NCI-H82 (cell line): ENCODE data around the gene EXOC3L4.
"Not testable (repeated sequence)": the region's sequence is repeated elsewhere in the genome, so short reads cannot be mapped to it uniquely, and the experiment has no call there.

Experiments used
- DNase-seq: peaks from one replicate; lab custom pipeline; 2025; lab: John Stamatoyannopoulos, UW

Gene EXOC3L4

DNA sequence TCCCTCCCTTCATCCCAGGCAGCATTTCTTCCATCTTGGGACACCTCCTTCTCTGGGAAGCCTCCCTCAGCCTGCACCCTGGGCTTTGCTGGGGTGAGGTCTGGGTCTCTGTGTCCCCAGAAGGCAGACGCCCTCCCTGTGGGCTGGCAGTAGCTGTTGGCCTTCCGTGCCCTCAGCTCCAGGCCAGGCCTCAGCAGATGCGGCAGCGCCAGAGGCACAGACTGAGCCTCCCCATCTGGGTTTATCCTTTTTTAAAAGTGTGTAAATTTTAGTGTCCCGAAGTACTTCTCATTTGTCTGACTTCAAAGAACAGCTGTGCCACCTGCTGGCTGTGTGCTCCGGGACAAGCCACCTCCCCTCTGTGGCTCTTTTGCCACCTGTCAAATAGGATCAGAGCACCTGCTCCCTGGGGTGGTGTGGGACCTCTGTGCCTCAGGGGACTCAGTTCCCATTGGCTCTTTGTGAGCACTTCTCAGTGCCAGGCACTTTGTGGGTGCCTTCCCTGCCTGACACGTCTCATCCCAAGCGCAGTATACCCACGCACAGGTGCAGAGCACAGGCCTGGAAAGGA lies 11.1 kb downstream of the EXOC3L4 start:
- peak; percentile 63 for DNase-seq

DNA sequence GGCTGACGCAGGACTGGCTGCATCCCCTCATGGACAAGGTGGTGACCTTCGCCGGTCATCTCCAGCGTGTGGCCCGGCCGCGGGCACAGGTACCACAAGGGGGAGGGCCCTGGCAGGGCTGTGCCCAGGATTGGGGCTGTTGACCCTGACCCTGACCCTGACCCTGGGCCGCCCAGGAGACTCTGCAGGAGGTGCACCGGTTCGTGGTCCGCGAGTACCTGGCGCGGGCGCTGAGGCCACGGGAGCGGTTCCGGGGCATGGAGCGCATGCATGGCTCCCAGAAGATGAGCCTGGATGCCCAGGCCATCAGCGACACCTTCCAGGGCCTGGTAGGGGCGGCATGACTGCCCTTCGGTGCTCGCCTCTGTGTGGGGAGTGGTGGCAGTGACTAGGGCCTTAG lies 12.9 kb downstream of the EXOC3L4 start:
- DNase-seq: no peak

DNA sequence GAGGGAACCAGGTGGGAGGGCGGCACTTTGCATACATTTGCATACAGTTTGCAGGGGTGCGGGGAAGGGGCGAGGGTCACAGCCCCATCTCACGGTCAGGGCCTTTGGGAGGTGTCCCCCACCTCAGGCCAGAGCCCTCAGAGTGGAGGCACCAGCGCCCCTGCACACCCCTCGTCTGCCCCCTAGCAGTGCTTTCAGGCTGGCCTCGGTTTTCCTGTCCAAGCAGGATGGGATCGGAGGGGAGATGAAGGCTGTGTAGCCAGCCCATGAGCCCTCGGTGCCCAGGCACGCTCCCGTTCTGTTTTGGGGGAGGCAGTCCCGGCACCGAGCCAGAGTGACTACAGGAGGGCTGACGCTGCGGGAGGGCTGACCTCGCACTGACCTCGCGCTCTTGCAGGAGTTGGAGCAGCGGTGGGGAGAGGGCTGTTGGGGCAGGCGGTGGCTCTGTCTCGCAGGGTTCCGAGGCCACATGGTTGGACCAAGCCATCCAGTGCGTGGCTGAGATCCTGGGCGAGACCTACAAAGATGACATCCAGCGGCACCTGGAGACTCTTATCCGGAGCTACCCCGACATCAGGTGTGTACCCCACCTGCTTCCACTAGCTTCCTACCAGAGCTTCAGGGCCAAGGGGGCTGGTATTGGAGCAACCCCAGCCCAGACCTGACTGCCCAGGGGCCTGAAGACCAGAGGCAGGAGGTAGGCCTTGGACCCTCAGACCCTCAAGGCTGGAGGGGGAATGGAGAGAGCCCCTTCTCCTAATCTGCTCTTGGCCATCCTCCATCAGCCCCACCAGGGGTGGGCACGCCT lies 13.6 kb downstream of the EXOC3L4 start:
- no peak for DNase-seq

DNA sequence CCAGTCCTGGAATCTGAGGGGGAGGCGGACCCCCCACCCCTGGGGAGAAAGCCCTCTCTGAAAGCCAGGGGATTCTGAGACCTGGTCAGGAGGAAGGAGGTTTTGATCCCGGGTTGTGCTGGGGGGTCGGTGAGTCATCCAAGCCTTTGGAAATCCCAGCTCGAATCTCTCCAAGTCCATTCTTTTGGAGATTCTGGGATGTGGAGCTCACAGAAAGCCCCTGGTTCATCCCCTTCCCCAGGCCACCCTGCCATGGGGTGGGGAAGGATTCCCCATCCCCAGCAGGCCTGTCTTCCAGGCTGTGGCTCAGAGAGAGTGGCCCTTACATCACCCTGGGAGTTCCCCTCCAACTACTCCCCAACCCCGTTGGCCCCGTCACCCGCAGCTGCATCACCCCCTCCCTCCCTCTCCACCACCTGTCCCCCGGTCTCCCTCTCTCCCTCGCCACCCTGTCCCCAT lies 14.3 kb downstream of the EXOC3L4 start:
- DNase-seq: peak; percentile 55

DNA sequence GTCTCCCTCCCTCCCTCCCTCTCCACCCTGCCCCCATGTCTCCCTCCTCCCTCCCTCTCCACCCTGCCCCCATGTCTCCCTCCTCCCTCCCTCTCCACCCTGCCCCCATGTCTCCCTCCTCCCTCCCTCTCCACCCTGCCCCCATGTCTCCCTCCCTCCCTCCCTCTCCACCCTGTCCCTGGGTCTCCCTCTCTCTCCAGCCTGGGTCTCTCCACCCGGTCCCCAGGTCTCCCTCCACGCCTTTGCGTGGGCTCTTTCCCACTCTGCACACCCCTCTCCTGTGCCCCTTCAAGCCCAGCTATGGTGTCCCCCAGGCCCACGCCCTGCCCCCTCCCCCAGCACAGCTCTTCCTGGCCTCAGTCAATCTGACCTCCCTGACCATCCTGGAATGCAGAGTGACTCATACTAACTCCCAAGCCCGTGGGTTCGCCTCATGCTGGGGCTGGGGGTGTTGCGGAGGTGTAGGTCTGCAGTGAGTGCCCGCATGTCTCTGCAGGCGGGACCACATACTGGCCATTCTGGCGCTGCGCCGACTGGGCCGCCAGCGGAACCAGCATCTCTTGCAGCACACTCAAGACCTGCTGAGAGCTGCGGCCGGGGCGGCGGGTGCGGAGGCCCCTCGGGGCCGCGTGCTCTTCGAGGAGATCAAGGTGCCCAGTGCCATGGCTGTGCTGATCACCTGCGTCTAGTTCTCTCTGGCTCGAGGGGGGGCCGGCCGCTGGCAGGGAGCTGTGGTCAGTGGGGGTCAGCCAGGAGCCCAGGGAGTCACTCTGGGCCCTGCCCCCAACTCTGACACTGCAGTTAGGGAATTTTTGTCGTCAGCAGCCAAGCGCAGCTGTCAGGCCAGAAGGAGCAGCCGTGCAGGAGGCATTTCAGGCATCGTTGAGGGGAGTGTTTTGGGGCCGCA lies 15.3 kb downstream of the EXOC3L4 start:
- peak; percentile 32 for DNase-seq

DNA sequence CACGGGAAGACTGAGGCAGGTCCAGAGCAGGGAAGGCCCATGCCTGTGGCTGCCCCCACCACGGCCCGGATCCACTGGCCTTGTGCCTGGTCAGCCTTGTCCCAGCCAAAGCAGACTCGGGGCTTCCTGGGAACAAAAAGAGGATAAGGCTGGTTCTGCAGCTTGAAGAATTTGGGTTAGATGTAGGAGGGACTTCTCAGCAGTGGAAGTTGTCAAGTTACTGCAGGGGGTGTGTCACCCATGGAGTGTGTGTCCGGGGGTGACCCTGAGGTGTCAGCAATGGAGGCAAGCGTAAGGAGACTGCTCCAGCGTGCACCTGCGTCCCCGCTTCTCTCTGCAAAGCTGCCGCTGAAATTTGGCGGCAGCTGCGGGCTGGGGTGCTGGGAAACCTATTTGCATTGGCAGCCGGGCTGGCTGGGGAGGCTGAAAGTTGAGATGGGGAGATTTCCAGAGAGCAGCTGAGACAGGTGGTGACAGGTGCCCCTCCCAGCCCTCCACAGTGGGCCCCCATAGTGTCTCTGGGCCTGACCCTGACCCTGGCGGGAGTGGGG lies 16.2 kb downstream of the EXOC3L4 start:
- no peak for DNase-seq

DNA sequence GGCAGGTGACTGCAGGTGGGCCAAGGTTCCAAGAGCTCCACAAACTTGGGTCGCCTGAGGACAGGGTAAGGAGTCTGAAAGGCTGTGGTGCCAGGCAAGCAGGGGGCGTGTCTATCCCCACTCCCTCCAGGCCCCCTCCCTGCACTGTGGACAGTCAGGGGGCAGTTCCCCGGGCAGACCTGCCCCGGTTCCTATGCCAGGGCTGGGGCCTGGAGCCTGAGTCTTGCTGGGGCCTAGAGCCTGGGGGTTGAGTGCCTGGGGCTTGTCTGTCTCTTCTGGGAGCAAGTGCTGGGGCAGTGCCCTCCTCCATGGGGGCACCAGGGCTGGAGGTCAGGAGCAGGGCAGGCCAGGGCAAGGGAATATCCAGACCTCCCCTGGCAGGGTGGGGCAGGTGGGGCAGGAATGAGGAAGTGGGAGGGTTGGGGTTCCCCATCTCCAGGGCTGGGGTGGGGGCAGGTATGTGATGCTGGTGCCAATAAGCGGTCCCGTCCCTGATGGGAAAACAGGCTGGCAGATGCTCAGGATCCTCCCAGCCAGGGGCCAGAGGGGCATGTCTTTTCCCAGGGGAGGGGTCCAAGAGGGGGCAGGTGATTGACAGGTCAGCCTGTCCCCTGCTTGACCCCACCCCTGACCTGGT lies 16.8 kb downstream of the EXOC3L4 start:
- no peak for DNase-seq

DNA sequence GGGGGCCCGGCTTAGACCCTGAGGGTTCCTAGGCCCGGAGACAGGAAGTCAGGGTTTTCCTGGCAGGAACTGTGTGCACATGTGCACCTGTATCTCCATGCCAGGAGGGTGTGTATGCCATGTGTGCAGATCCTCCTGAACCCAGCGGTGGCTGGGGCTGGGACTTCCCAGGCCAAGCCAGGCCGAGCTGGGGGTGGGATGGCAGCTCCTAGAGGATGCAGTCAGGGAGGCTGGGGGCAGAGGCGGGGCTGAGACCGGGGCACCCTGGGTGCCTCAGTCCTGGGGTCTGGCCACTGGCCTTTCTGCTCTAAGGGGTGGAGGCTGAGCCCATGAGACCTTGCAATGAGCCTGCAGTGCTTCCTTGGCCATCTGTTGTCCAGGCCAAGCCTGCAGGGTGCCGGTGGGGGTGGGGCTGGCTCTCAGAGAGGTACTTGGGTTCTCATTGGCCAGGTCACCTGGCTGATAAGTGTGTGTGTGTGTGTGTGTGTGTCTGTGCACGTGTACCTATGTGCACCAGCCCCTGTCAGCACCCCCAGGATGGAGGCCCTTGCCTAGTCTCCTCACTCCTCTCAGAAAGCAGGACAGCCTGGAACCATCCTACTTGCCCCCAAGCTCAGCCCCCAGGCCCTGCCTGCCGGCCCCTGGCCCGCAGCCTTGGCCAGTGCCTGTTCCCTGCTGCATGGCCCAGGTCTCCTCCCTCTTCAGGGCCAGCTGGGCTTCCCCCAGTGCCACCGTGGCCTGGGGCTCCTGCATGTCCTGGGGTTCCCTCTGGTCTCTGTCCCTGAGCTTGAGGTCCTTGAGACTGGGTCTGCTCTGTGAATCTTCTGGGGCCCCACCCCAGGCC lies 18.1 kb downstream of the EXOC3L4 start:
- DNase-seq: peak; percentile 65

DNA sequence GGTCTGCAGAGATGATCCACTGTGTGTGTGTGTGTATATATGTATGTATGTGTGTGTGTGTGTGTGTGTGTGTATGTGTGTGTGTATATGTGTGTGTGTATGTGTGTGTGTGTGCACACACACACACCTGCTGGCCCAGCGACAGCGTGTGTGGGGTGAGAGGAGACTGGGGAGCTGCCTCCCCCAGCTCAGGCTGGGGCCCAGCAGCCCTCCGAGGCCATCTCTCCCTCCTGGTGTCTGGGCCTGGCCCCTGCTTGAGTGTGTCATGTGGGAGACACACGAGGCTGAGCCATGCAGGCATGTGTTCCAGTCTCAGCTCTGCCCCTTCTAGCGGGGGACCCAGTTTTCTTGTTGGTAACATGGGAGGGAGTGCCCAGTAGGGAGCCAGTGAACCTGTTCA lies 18.8 kb downstream of the EXOC3L4 start:
- no peak for DNase-seq

DNA sequence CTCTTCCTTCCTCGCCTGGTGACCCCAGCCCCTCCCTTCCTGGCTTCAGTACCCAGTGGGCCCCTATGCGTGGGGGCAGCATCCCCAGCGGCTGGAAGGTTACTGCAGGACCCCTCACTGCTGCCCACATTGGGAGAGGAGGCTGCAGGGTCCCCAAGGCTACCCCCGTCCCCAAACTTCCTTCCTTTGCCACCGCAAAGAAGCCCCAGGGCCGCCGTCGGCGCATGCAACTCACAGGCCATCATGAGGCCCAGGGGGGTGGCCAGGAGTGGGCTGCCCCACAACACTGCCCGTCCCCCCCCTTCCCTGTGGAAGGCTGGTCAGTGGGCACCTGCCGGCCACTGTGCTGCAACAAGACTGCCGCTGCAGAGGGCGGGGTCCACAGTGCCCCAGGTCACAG lies 19.2 kb downstream of the EXOC3L4 start:
- no peak for DNase-seq

DNA sequence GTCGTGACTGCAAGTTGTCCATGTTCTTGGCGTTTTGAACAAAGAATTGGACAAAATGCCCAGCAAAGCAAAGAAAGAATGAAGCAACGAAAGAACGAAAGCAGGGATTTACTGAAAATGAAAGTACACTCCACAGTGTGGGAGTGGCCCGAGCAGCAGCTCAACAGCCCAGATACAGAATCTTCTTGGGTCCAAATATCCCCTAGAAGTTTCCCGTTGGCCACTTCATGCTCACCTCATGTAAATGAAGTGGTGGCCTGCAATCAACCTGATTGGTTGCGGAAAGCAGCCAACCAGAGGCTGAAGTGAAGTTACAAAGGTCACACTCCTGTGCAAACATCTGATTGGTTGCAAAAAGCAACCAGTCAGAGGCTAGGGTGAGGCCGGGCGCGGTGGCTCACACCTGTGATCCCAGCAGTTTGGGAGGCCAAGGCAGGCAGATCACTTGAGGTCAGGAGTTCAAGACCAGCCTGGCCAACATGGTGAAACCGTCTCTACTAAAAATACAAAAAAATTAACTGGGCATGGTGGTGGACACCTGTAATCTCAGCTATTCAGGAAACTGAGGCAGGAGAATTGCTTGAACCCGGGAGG lies 20.7 kb downstream of the EXOC3L4 start:
- DNase-seq: not testable (repeated sequence)

DNA sequence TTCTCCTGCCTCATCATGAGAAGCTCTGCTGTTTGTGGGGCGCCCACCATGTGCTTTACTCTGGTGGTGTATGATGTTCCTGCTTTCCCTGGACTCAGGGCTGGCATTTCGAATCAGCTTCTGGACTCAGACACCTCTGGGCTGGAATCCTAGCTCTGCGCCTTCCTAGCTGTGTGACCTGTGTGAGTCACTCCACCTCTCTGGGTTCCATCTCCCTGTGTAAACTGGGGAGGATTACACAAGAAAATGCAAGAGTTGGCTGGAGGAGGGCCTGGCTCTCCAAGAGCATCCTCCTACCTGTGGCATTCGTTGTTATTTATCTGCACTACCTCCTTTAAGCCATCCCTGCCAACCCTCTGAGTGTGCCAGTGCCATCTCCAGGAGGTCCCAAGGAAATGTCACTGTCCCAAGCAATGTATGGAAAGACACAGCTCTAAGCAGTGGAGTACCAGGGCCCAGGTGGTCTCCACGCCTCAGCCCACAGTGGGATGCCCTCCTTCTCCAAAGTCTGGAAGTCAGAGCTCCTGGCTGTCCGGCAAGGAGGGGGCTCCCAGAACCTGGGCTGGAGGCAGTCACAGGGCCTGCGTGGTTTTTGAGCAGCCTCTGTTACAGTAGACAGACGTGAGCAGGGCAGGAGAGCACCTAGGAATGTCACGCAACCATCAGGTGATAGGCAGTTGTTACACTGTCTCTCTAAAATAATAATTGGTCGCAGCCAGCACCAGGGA lies 21.5 kb downstream of the EXOC3L4 start:
- no peak for DNase-seq

DNA sequence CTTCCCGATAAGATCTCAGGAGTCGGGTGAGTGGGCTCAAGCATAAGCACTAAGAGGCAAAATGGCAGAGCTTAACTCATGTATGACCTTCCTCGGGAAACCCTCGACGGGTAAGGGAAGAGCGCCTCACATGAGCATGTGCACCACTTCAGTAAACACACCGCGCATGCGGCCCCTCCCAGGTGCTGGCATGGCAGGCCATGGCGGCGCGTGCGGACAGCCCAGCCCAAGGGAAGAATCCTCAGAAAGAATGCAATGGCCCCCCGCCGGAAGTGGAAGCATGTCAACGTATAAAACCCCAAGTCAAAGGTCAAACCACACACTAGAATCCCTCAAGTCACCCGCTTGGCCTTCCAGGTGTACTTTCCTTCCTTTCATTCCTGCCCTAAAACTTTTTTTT lies 22.1 kb downstream of the EXOC3L4 start:
- no peak for DNase-seq

DNA sequence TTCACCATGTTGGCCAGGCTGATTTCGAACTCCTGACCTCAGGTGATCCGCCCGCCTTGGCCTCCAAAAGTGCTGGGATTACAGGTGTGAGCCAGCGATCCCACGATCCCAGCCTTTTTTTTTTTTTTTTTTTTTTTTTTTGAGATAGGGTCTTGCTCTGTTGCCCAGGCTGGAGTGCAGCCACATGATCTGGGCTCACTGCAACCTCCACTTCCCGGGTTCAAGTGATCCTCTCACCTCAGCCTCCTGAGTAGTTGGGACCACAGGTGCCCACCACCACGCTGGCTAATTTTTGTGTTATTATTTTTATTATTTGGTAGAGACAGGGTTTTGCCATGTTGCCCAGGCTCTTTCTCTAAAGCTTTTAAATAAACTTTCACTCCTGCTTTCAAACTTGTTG lies 23.0 kb downstream of the EXOC3L4 start:
- DNase-seq: not testable (repeated sequence)

DNA sequence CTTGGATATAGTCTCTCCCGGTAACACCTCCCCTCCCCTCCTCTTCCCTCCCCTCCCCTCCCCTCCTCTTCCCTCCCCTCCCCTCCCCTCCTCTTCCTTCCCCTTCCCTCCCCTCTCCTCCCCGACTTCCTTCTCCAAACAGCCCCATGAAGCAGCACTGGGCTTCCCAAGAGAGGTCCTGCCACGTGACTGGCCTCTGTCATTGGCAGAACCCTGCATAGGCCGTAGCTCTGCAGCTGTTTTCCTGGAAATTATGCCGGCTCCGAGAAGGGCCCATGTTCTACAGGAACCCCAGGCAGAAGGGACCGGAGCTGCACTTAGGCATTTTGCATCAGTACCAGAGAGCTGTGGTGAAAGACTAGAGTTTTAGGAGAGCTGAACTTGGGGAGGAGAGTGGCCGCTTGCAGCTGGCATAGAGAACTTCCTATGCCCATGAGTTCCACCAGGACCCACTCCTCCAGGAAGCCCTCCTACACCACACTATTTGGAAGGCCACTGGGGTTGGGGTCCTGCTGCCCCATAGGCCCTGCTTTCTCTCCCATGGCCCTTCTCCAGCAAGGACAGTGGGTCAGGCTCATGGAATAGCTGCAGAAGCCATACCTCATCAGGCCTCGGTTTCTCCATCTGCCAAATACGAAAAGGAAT lies 23.6 kb downstream of the EXOC3L4 start:
- no peak for DNase-seq

DNA sequence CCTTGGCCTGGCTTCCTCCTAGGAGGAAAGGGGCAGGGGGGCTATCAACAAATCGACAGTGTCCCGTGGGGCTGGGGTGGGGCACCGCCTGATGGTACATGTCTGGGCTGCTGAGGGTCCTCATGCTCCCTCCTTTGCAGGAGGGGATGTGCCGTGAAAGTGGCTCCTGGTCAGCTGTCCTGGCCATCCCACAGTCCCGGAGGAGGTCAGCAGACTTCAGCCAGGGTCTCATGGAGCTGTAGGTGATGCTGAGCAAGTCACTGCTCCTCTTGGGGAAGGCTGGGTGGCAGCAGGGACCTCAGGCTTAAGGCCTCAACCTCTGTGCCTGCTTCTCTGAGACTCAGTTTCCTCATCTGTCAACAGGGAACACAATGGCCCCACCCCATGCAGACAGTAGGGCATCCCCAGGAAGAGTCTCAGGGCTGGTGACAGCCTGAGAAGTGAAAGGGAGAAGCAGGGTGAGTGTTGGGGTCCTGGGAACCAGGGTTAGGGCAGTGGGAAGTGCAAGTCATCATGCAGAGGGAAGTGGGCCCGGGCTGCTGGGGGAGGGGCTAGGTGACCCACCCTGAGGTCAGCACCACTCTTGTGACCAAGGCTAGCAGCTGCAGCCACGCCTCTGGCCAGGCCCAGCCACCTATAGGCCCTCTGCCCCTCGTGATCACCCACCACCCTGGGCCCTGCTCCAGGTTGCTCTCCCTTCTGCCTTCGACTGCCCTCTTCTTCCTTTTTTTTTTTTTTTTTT lies 24.3 kb downstream of the EXOC3L4 start:
- no peak for DNase-seq

DNA sequence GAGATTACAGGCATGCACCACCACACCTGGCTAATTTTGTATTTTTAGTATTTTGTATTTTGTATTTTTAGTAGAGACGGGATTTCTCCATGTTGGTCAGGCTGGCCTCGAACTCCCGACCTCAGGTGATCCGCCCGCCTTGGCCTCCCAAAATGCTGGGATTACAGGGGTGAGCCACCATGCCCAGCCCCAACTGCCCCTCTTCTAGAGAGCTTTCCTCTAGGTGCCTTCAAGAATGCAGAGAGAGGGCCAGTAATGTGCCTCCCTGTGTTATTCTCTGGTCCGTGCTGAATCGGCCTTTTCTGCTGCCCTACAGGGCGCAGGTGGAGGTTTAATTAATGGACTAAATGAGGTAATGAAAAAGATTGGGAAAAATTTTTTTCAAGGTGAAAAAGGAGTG lies 25.0 kb downstream of the EXOC3L4 start:
- not testable (repeated sequence) for DNase-seq

DNA sequence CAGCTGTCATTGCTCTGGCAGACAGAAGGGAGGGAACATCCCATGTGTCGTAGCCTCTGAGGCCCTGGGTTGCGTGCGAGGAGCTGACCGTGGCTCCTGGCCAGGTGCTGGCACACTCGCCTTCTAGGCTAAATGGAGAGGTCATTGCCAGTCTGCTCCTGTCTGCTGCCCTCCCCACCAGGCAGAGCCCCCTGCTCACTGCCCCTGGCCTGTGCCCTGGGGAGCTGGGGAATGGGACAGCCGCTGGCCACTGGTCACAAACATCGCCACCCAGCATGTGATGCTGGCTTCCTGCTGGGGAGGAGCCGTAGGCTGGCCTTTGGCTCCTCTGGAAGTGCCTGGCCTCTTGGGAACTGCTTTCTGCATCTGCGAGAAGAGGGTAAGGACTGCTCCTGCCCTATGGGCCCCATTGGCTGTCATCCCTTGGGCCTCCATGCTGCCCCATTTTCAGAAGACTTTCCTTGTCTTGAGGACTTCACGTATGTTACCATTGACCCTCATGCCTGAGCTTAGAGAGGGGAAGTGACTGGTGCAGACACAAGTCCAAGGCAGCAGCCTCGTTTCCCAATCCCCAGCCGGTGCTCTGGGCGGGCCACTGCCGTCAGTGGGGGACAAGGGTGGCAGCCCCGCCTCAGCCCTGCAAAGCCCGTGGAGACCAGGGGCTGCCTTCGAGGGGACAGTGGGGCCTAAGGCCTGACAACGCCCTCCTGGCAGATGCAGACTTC lies 26.8 kb downstream of the EXOC3L4 start:
- no peak for DNase-seq
